ENCODE results near the gene OSBPL2. TPM values are rescaled to one million over a fixed set of nuclear protein-coding genes. Genes with fewer than 3 reads are reported as not detected.
A peak's percentile ranks its signal among the peaks of the same experiment; 100 is the strongest.

Gene OSBPL2
- total RNA-seq, 1 donor from 2014 or later: 25.0 TPM

GRCh38 chr20:62235001-62235776 is 3.1 kb upstream of the OSBPL2 start:
- no peaks in the 10 kb centered on the region for H3K36me3 ChIP-seq
- intact Hi-C loops (cut with DNase I): loop anchor here (5.0 to 10.0 kb wide), 3 partner anchors 170 to 700 kb away; partner anchors contain the start of genes CABLES2, GID8 and TAF4
- H3K27me3 ChIP-seq: no peaks in the 10 kb centered on the region
- no peak overlapping the region for H3K27ac ChIP-seq
- no peak for TF ChIP-seq CTCF (IDR thresholded peaks at IDR 0.05)
- no peak overlapping the region for H3K4me3 ChIP-seq
- no peak for DNase-seq (ENCODE audit: low spot score in 2 of 2)
- peaks cover 2 to 7% of the 10 kb centered on the region in 2 donors for H3K4me1 ChIP-seq
- no peaks in the 10 kb centered on the region for H3K9me3 ChIP-seq

GRCh38 chr20:62235777-62236157 is 2.6 kb upstream of the OSBPL2 start:
- Histone ChIP-seq H3K36me3 (no peaks in the 10 kb centered on the region), H3K9me3 (no peaks in the 10 kb centered on the region), H3K4me1 (peaks cover 2 to 7% of the 10 kb centered on the region in 2 donors), H3K27me3 (no peaks in the 10 kb centered on the region), H3K4me3 (no peak overlapping the region), H3K27ac (no peak overlapping the region)
- no peak for TF ChIP-seq CTCF (IDR thresholded peaks at IDR 0.05)
- intact Hi-C loops (cut with DNase I): loop anchor here (5.0 to 10.0 kb wide), 3 partner anchors 171 to 699 kb away; partner anchors contain the start of genes CABLES2, GID8 and TAF4
- no peak for DNase-seq (ENCODE audit: low spot score in 2 of 2)

- intact Hi-C loops (cut with DNase I): loop anchor here (5.0 to 10.0 kb wide), 3 partner anchors 171 to 699 kb away; partner anchors contain the start of genes CABLES2, GID8 and TAF4
- Histone ChIP-seq H3K27ac (no peak overlapping the region), H3K27me3 (no peaks in the 10 kb centered on the region), H3K9me3 (no peaks in the 10 kb centered on the region), H3K4me1 (peaks cover 2 to 7% of the 10 kb centered on the region in 2 donors), H3K4me3 (no peak overlapping the region), H3K36me3 (no peaks in the 10 kb centered on the region)
- TF ChIP-seq CTCF (IDR thresholded peaks at IDR 0.05): no peak
- no peak for DNase-seq (ENCODE audit: low spot score in 2 of 2)
Observed at GRCh38 chr20:62236200-62236599, 2.1 kb upstream of the OSBPL2 start.

GRCh38 chr20:62236766-62237513 is 1.4 kb upstream of the OSBPL2 start:
- DNase-seq (ENCODE audit: low spot score in 2 of 2): no peak
- no peak for TF ChIP-seq CTCF (IDR thresholded peaks at IDR 0.05)
- no peak overlapping the region for H3K4me3 ChIP-seq
- H3K36me3 ChIP-seq: no peaks in the 10 kb centered on the region
- H3K9me3 ChIP-seq: no peaks in the 10 kb centered on the region
- no peak overlapping the region for H3K27ac ChIP-seq
- intact Hi-C loops (cut with DNase I): loop anchor here (5.0 to 10.0 kb wide), 3 partner anchors 170 to 698 kb away; partner anchors contain the start of genes CABLES2, GID8 and TAF4
- no peaks in the 10 kb centered on the region for H3K27me3 ChIP-seq
- peaks cover 2 to 7% of the 10 kb centered on the region in 2 donors for H3K4me1 ChIP-seq

- no peaks in the 10 kb centered on the region for H3K9me3 ChIP-seq
- peak overlapping the region; percentile 34 to 67 for H3K4me3 ChIP-seq
- H3K27me3 ChIP-seq: no peaks in the 10 kb centered on the region
- TF ChIP-seq CTCF (IDR thresholded peaks at IDR 0.05): no peak
- no peak for DNase-seq (ENCODE audit: low spot score in 2 of 2)
- intact Hi-C loops (cut with DNase I): loop anchor here (5.0 to 10.0 kb wide), 3 partner anchors 170 to 697 kb away; partner anchors contain the start of genes CABLES2, GID8 and TAF4
- peaks cover 2 to 7% of the 10 kb centered on the region in 2 donors for H3K4me1 ChIP-seq
- H3K27ac ChIP-seq: no peak overlapping the region
- H3K36me3 ChIP-seq: peaks cover 0 to 3% of the 10 kb centered on the region in 2 donors
Observed at GRCh38 chr20:62237514-62237800, 864 bp upstream of the OSBPL2 start.
